HUES6 (cell line): ENCODE results near the gene MOB1B.
"Not testable (repeated sequence)": the region's sequence is repeated elsewhere in the genome, so short reads cannot be mapped to it uniquely, and the experiment has no call there.

Experiments
- H3K27ac ChIP-seq: 2 replicates; pipeline ENCODE4 v1.7.0; 2013; ENCODE audit warnings: low read depth, mild to moderate bottlenecking, low read length, inconsistent platforms
- H3K27me3 ChIP-seq: 2 replicates; pipeline ENCODE4 v1.6.1; 2013; ENCODE audit warnings: low read length; ENCODE audit not compliant: control insufficient read depth, insufficient read depth
- H3K36me3 ChIP-seq: 2 replicates; pipeline ENCODE4 v1.6.1; 2013; ENCODE audit warnings: low read length; ENCODE audit not compliant: control insufficient read depth, insufficient read depth
- H3K4me1 ChIP-seq: 2 replicates; pipeline ENCODE4 v1.6.1; 2013; ENCODE audit warnings: low read length; ENCODE audit not compliant: control insufficient read depth, insufficient read depth
- H3K4me3 ChIP-seq: 2 replicates; pipeline ENCODE4 v1.5.1; 2013; ENCODE audit warnings: low read depth, low read length
- H3K9ac ChIP-seq: one replicate; pipeline ENCODE4 v1.6.1; 2013; ENCODE audit warnings: mild to moderate bottlenecking, low read length
- H3K9me3 ChIP-seq: 2 replicates; pipeline ENCODE4 v1.6.1; 2013; ENCODE audit warnings: low read depth, low read length; ENCODE audit not compliant: control insufficient read depth, insufficient read depth

The MOB1B gene

DNA sequence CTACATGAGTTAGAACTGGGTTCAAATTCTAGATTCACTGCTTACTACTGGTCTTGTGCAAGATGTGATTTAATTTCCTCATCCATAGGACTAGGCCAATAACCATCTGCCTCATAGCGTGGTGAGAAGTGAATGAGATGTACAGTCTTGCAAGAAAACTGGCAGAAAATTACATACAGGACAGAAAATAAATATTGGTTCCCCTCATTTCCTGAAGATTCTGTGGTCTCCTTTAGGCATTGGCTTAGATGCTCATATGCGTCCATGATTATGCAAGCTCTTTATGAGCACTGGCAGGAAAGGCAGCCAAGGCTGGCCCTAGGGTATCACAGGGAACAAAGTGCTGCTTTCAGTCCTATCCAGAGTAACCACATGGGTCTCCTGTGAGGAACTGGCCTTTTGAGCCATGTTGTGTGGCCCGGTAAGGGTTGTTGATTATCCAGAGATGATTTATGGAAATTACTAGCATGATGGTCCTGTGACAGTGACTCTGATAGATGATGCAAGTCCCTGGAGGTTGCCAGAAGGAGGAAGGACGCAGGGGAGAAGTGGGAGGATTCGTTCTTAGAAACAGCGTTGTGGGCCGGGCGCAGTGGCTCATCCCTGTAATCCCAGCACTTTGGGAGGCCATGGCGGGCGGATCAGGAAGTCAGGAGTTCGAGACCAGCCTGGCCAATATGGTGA is 9.9 kb upstream of the MOB1B start:
- Histone ChIP-seq H3K36me3 (no peaks in the 10 kb centered on the region), H3K27me3 (no peaks in the 10 kb centered on the region), H3K4me3 (no peak overlapping the region), H3K27ac (no peak overlapping the region), H3K9ac (no peak overlapping the region), H3K4me1 (no peaks in the 10 kb centered on the region), H3K9me3 (no peaks in the 10 kb centered on the region)

DNA sequence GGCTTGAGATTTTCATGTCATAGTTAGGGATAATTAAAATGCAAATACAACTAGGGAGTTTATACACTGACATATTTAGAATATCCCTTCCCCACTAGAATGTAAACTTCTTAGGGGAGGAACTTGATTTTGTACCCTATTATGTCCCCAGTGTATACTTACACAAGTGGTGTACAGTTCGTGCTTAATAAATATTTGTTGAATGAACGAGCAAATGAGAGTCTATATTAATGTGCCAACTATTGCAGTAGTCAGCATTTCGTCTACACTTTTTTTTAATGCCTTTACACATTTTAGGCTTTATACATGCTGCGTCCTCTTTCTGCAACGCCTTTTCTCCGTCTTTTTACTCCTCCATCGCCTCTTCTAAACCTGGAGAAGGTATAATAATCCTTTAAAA is 8.4 kb upstream of the MOB1B start:
- no peaks in the 10 kb centered on the region for H3K4me1 ChIP-seq
- H3K27ac ChIP-seq = no peak overlapping the region
- H3K4me3 ChIP-seq = no peak overlapping the region
- no peak overlapping the region for H3K9ac ChIP-seq
- H3K9me3 ChIP-seq = no peaks in the 10 kb centered on the region
- H3K36me3 ChIP-seq = no peaks in the 10 kb centered on the region
- no peaks in the 10 kb centered on the region for H3K27me3 ChIP-seq

DNA sequence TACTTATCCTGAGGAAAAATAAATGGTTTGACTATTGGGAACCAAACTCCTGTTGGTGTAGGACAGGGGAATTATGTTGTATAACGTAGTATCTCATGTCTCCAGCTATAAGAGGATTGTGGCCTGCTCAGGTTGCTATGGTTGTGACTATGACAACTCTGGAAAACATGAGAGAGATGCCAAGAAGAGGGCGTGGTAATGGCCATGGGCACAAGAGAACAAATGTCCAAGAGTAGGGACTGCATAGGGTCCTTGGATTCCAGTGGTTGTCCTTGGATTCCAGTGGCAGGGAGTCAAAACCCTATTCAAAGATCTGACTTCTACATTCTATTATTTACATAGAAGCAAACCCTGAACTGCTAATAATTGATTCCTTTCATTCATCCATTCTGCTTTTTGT is 6.8 kb upstream of the MOB1B start:
- Histone ChIP-seq H3K36me3 (no peaks in the 10 kb centered on the region), H3K9me3 (no peaks in the 10 kb centered on the region), H3K27me3 (no peaks in the 10 kb centered on the region), H3K4me3 (no peak overlapping the region), H3K27ac (no peak overlapping the region), H3K4me1 (no peaks in the 10 kb centered on the region), H3K9ac (no peak overlapping the region)

DNA sequence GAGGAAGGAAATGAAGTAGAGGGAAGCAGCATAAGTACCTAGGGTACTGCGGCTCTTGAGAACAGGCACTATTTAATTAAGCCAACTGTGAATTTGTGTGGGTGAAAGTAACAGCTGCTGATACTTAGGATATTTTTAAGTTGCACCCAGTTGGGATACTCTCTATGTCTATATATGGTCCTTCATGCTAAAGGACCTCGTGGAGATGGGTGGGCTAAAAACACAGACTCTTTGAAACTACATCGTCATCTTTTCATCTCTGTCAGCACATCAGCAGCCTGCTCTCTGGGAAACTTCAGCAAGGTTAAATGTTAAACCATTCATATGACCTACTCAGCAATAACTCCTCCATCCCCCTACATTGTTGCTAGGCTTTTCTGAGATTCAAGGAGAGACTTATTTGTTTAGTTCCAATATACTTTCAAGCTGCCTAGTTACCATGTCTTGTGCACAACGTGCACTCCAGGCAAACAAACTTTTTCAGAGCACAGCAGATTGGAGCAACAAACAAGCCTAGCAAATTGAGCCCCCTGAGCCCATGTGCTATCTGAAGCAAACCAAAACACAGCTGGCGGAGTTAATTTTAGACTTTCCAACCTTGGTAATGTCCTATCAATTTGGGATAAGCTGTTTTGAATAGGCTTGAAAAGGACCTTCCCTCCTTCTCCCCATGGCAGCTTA is 6.2 kb upstream of the MOB1B start:
- no peak overlapping the region for H3K9ac ChIP-seq
- no peaks in the 10 kb centered on the region for H3K4me1 ChIP-seq
- H3K27ac ChIP-seq = no peak overlapping the region
- no peaks in the 10 kb centered on the region for H3K9me3 ChIP-seq
- no peaks in the 10 kb centered on the region for H3K36me3 ChIP-seq
- no peak overlapping the region for H3K4me3 ChIP-seq
- H3K27me3 ChIP-seq = no peaks in the 10 kb centered on the region

GRCh38 chr4:70898581-70898980 is 3.6 kb upstream of the MOB1B start:
- H3K9me3 ChIP-seq, H3K4me1 ChIP-seq, H3K36me3 ChIP-seq, H3K9ac ChIP-seq, H3K27me3 ChIP-seq, H3K27ac ChIP-seq, H3K4me3 ChIP-seq: not testable (repeated sequence)

- peak overlapping the region; percentile 97 for H3K4me3 ChIP-seq
- peak overlapping the region; percentile 85 for H3K9ac ChIP-seq
- H3K9me3 ChIP-seq = no peaks in the 10 kb centered on the region
- no peaks in the 10 kb centered on the region for H3K27me3 ChIP-seq
- peaks cover 13% of the 10 kb centered on the region for H3K36me3 ChIP-seq
- H3K4me1 ChIP-seq = peaks cover 10% of the 10 kb centered on the region
- H3K27ac ChIP-seq = peak overlapping the region; percentile 70
These were observed 574 bp upstream of the MOB1B start for GRCh38 chr4:70901607-70901983.

GRCh38 chr4:70902577-70903290 is 565 bp downstream of the MOB1B start:
- Histone ChIP-seq H3K4me3 (peak overlapping the region; percentile 97), H3K27me3 (no peaks in the 10 kb centered on the region), H3K9ac (peak overlapping the region; percentile 94), H3K9me3 (no peaks in the 10 kb centered on the region), H3K36me3 (peaks cover 16% of the 10 kb centered on the region), H3K27ac (peak overlapping the region; percentile 70; the same call in 1 of the 2 replicates), H3K4me1 (peaks cover 10% of the 10 kb centered on the region)

DNA sequence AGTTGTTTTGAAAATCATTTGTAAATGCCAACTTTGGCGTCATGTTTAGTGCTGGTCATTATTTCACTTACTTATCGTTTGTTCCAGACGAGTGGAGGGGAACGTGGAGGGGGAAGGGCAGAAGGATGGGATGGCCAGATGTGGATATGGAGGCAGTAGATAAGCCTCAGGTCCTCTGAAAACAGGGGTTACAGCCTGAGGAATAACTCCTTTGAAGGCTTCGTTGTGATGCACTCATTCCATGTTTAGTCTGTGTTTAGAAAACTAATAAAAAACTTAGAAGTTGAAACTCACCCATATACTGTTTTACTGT is 1.1 kb downstream of the MOB1B start:
- H3K9ac ChIP-seq = peak overlapping the region; percentile 94
- H3K36me3 ChIP-seq = peaks cover 16% of the 10 kb centered on the region
- no peaks in the 10 kb centered on the region for H3K27me3 ChIP-seq
- H3K4me3 ChIP-seq = peak overlapping the region; percentile 97
- peaks cover 10% of the 10 kb centered on the region for H3K4me1 ChIP-seq
- no peaks in the 10 kb centered on the region for H3K9me3 ChIP-seq
- H3K27ac ChIP-seq = no peak overlapping the region

GRCh38 chr4:70908993-70909556 is 6.9 kb downstream of the MOB1B start:
- Histone ChIP-seq H3K27ac (no peak overlapping the region), H3K9ac (no peak overlapping the region)

DNA sequence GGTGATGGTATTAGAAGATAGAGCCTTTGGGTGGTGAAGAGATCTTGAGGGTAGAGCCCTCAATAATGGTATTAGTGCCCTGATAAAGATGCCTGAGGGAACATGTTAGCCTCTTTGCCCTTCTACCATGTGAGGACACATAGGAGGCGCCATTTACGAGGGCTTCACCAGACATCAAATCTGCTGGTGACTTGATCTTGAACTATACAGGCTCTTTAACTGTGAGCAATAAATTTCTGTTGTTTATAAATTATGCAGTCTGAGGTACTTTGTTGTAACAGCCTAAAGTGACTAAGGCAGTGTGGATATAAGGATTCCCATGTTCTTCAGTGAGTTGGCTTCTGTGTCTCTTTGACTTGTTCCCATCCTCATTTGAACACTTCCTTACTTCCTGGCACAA is 11.8 kb downstream of the MOB1B start:
- H3K9ac ChIP-seq = no peak overlapping the region
- H3K27me3 ChIP-seq = no peaks in the 10 kb centered on the region
- H3K27ac ChIP-seq = no peak overlapping the region
- H3K4me3 ChIP-seq = no peak overlapping the region
- no peaks in the 10 kb centered on the region for H3K4me1 ChIP-seq
- peaks cover 3% of the 10 kb centered on the region for H3K36me3 ChIP-seq
- peaks cover 11% of the 10 kb centered on the region; the same call in 1 of the 2 replicates for H3K9me3 ChIP-seq

More at GRCh38 chr4:70908993-70909556, 6.9 kb downstream of the MOB1B start:
- no peaks in the 10 kb centered on the region for H3K9me3 ChIP-seq
- no peaks in the 10 kb centered on the region for H3K4me1 ChIP-seq
- no peaks in the 10 kb centered on the region for H3K27me3 ChIP-seq
- H3K36me3 ChIP-seq = peaks cover 19% of the 10 kb centered on the region
- H3K4me3 ChIP-seq = no peak overlapping the region

DNA sequence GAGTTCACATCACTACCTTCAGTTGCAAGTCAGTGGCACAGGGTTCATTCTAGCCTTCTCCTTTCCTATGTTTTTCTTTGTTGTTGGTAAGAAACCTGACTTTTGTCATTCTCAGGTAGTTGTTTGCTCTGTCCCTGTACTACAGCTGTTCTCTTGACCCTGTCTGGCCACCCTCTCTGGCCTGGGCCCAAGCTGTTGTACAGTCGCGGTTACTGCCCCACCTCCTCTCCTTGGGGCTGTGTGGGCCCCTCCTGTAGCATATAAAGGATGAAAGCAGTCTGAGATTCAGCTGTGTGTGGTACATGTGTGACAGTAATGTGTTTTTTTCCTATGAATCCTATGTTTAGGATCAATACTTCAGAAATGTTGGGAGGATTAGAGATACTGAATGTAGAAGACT is 12.5 kb downstream of the MOB1B start:
- Histone ChIP-seq H3K9me3 (peaks cover 13% of the 10 kb centered on the region; the same call in 1 of the 2 replicates), H3K9ac (no peak overlapping the region), H3K4me3 (no peak overlapping the region), H3K27me3 (no peaks in the 10 kb centered on the region), H3K27ac (no peak overlapping the region), H3K36me3 (peaks cover 3% of the 10 kb centered on the region), H3K4me1 (no peaks in the 10 kb centered on the region)
